Breast epithelium (tissue), 4 donors: ENCODE measurements around the gene OR5D16. TPM values are rescaled to one million over a fixed set of nuclear protein-coding genes. Genes with fewer than 3 reads are reported as not detected.

Experiments
- DNase-seq, 2 donors: peaks; one replicate each; pipeline ENCODE4 v3.0.0-alpha.2; 2019; ENCODE audit warnings: low spot score in 2 of 2
- H3K27ac ChIP-seq, 2 donors: fragments of 200-600 bp; sonication (generic) in 1 of 2; one replicate each; pipeline ENCODE4 v1.5.1; 2016 to 2019; ENCODE audit warnings: mild to moderate bottlenecking in 1 of 2
- H3K27me3 ChIP-seq, 2 donors: fragments of 200-600 bp; sonication (generic) in 1 of 2; one replicate each; pipeline versions ENCODE4 v1.5.1 to v1.6.0; 2017 to 2019; ENCODE audit warnings: control low read depth in 1 of 2, mild to moderate bottlenecking in 1 of 2
- H3K36me3 ChIP-seq: fragments of 200-600 bp; one replicate; pipeline ENCODE4 v1.5.1; 2019
- H3K4me1 ChIP-seq, 2 donors: fragments of 200-600 bp; sonication (generic); one replicate each; pipeline ENCODE4 v1.5.1; 2016 to 2019; ENCODE audit warnings: control low read depth in 1 of 2
- H3K4me3 ChIP-seq, 3 donors: fragments of 200-600 bp; sonication (generic); 1 replicate in 2 of 3; 2 replicates in 1 of 3; pipeline ENCODE4 v1.5.1; 2016 to 2019; ENCODE audit warnings: mild to moderate bottlenecking in 3 of 3, moderate library complexity in 2 of 3
- H3K9me3 ChIP-seq, 2 donors: fragments of 200-600 bp; sonication (generic) in 1 of 2; one replicate each; pipeline ENCODE4 v1.5.1; 2016 to 2019; ENCODE audit warnings: control low read depth in 1 of 2
- CTCF ChIP-seq, 3 donors: fragments of 450-650 bp; IDR thresholded peaks; one replicate each; pipeline ENCODE4 v1.5.1; 2016 to 2017; ENCODE audit warnings: antibody characterized with exemption in 3 of 3, mild to moderate bottlenecking in 3 of 3, moderate library complexity in 3 of 3
- POLR2A ChIP-seq: fragments of 450-650 bp; IDR thresholded peaks from one replicate; pipeline ENCODE4 v1.6.1; 2016; ENCODE audit warnings: antibody characterized with exemption, mild to moderate bottlenecking, moderate library complexity
- POLR2AphosphoS5 ChIP-seq, 3 donors: sonication (generic); formaldehyde crosslinking; IDR thresholded peaks; one replicate each; pipeline ENCODE4 v1.6.1; 2017; ENCODE audit warnings: antibody characterized with exemption in 3 of 3
- intact Hi-C: fragments of 100-400 bp; cut with DNase I; formaldehyde crosslinking; loops from one replicate; pipeline ENCODE4 v1.15.1; 2023; ENCODE audit warnings: low total_unique reads
- total RNA-seq, 3 donors: library from RNA; depleted of rRNA; stranded (reverse); fragments of >200 nt; gene quantifications; one replicate each; pipeline ENCODE4 v1.1.0, GENCODE V29; 2016

OR5D16 gene
- total RNA-seq, result not detected

GRCh38 chr11:55838452-55838851, at the start of gene OR5D16:
Gene OR5D16 (plus strand): TSS chr11:55838752. CDS start chr11:55838752, 0 bp downstream.
- TF ChIP-seq CTCF (IDR thresholded peaks at IDR 0.05) (no peak), POLR2A (no peak), POLR2AphosphoS5 (IDR thresholded peaks at IDR 0.05) (no peak)
- no peak for DNase-seq
- H3K9me3 ChIP-seq, result no peaks in the 10 kb centered on the region
- no peaks in the 10 kb centered on the region for H3K4me1 ChIP-seq
- intact Hi-C loops, result no loop called here
- no peaks in the 10 kb centered on the region for H3K36me3 ChIP-seq
- H3K27me3 ChIP-seq, result no peaks in the 10 kb centered on the region
- H3K27ac ChIP-seq, result no peak within 1 kb of the TSS
- H3K4me3 ChIP-seq, result no peak within 1 kb of the TSS

GRCh38 chr11:55791606-55792005, 46.9 kb upstream of the OR5D16 start:
- no peak for DNase-seq
- H3K36me3 ChIP-seq, result no peaks in the 10 kb centered on the region
- no peaks in the 10 kb centered on the region for H3K9me3 ChIP-seq
- intact Hi-C loops, result no loop called here
- no peaks in the 10 kb centered on the region for H3K4me1 ChIP-seq
- H3K27ac ChIP-seq, result no peak overlapping the region
- no peak overlapping the region for H3K4me3 ChIP-seq
- no peaks in the 10 kb centered on the region for H3K27me3 ChIP-seq
- TF ChIP-seq POLR2A, result no peak
- TF ChIP-seq POLR2AphosphoS5 (IDR thresholded peaks at IDR 0.05), result no peak
- no peak for TF ChIP-seq CTCF (IDR thresholded peaks at IDR 0.05)

GRCh38 chr11:55793321-55793720, 45.2 kb upstream of the OR5D16 start:
- Histone ChIP-seq H3K36me3 (no peaks in the 10 kb centered on the region), H3K4me1 (no peaks in the 10 kb centered on the region), H3K27me3 (no peaks in the 10 kb centered on the region), H3K9me3 (no peaks in the 10 kb centered on the region), H3K4me3 (no peak overlapping the region), H3K27ac (no peak overlapping the region)
- DNase-seq, result no peak
- intact Hi-C loops, result no loop called here
- TF ChIP-seq POLR2A (no peak), POLR2AphosphoS5 (IDR thresholded peaks at IDR 0.05) (no peak), CTCF (IDR thresholded peaks at IDR 0.05) (no peak)

- intact Hi-C loops, result no loop called here
- Histone ChIP-seq H3K27ac (no peak within 1 kb of the TSS), H3K4me3 (no peak within 1 kb of the TSS), H3K36me3 (no peaks in the 10 kb centered on the region), H3K9me3 (peaks cover 0 to 5% of the 10 kb centered on the region in 2 donors), H3K4me1 (no peaks in the 10 kb centered on the region), H3K27me3 (no peaks in the 10 kb centered on the region)
- no peak for TF ChIP-seq CTCF (IDR thresholded peaks at IDR 0.05)
- no peak for TF ChIP-seq POLR2A
- TF ChIP-seq POLR2AphosphoS5 (IDR thresholded peaks at IDR 0.05), result no peak
- no peak for DNase-seq
Observed at GRCh38 chr11:55795256-55795655, 43.3 kb upstream of the OR5D16 start, which contains the start of gene OR5D14. Gene OR5D14 (plus strand): TSS chr11:55795556. CDS start chr11:55795556, 0 bp downstream.

- Histone ChIP-seq H3K4me1 (no peaks in the 10 kb centered on the region), H3K9me3 (peaks cover 7 to 26% of the 10 kb centered on the region in 2 donors), H3K4me3 (no peak overlapping the region), H3K27me3 (no peaks in the 10 kb centered on the region), H3K27ac (no peak overlapping the region), H3K36me3 (no peaks in the 10 kb centered on the region)
- no peak for DNase-seq
- TF ChIP-seq POLR2AphosphoS5 (IDR thresholded peaks at IDR 0.05), result no peak
- no peak for TF ChIP-seq CTCF (IDR thresholded peaks at IDR 0.05)
- no peak for TF ChIP-seq POLR2A
- intact Hi-C loops, result no loop called here
Observed at GRCh38 chr11:55806248-55806647, 32.3 kb upstream of the OR5D16 start.
